Heart left ventricle (tissue), 16 donors: ENCODE results near the gene DHRS3. TPM values are rescaled to one million over a fixed set of nuclear protein-coding genes. Genes with fewer than 3 reads are reported as not detected.

ENCODE experiments used
- ATAC-seq, 4 donors: fragments of 200-7000 bp; cut with Tn5 transposase; one replicate each; pipeline ENCODE4 v1.9.1; 2020 to 2022; ENCODE audit warnings: moderate library complexity in 4 of 4, mild to moderate bottlenecking in 3 of 4, moderate number of reproducible peaks in 1 of 4
- DNase-seq, 5 donors: peaks; one replicate each; pipeline ENCODE4 v3.0.0-alpha.2; 2020
- H3K27ac ChIP-seq, 12 donors: fragments of 200-600 bp; sonication (generic) in 4 of 12; one replicate each; pipeline versions ENCODE4 v1.5.0 to v1.8.0; 2016 to 2022; ENCODE audit warnings: mild to moderate bottlenecking in 2 of 12
- H3K27me3 ChIP-seq, 9 donors: fragments of 200-600 bp; sonication (generic) in 2 of 9; one replicate each; pipeline versions ENCODE4 v1.5.1 to v1.8.0; 2016 to 2022; ENCODE audit warnings: mild to moderate bottlenecking in 3 of 9
- H3K36me3 ChIP-seq, 9 donors: fragments of 200-600 bp; sonication (generic) in 2 of 9; one replicate each; pipeline versions ENCODE4 v1.5.0 to v1.8.0; 2018 to 2022; ENCODE audit warnings: mild to moderate bottlenecking in 2 of 9
- H3K4me1 ChIP-seq, 12 donors: fragments of 200-600 bp; sonication (generic) in 4 of 12; one replicate each; pipeline versions ENCODE4 v1.5.0 to v1.8.0; 2016 to 2022; ENCODE audit warnings: mild to moderate bottlenecking in 3 of 12
- H3K4me3 ChIP-seq, 12 donors: fragments of 200-600 bp; sonication (generic) in 4 of 12; one replicate each; pipeline versions ENCODE4 v1.5.0 to v1.8.0; 2017 to 2022; ENCODE audit warnings: mild to moderate bottlenecking in 9 of 12, moderate library complexity in 4 of 12
- H3K9me3 ChIP-seq, 12 donors: fragments of 200-600 bp; sonication (generic) in 4 of 12; one replicate each; pipeline versions ENCODE4 v1.5.0 to v1.8.0; 2016 to 2022; ENCODE audit warnings: mild to moderate bottlenecking in 1 of 12
- POLR2A ChIP-seq, 2 donors: fragments of 450-650 bp; IDR thresholded peaks; one replicate each; pipeline ENCODE4 v1.6.1; 2017; ENCODE audit warnings: antibody characterized with exemption in 2 of 2, mild to moderate bottlenecking in 2 of 2, moderate library complexity in 2 of 2
- WGBS, 4 donors: extraction: QIAGEN DNeasy Blood & Tissue Kit in 2 of 4; methylation state at CpG; one replicate each; pipeline versions ENCODE4 v1.1.5 to v1.1.7; 2013 to 2018; 5-methylcytosine and 5-hydroxymethylcytosine counted together
- intact Hi-C, 10 donors: fragments of 100-400 bp; cut with DNase I; formaldehyde crosslinking; loops; one replicate each; pipeline versions ENCODE4 v1.11.1 to v1.14.2; 2022
- polyA plus RNA-seq, 2 donors: library from polyadenylated mRNA; stranded (reverse); fragments of 200-250 nt; gene quantifications; one replicate each; pipeline ENCODE4 v1.2.3, GENCODE V29; 2013
- total RNA-seq, 9 donors: library from RNA; depleted of rRNA in 2 of 9; stranded (reverse); fragments of >200 nt in 2 of 9; fragmentation: NEBNext Ultra II Directional in 3 of 9; extraction: Animal tissue kit (Norgen Biotek cat#: 25700) in 3 of 9; gene quantifications; one replicate each; pipeline versions ENCODE4 v1.1.0 to v1.2.4, GENCODE V29; 2016 to 2023
- TF ChIP-seq, protein P1 (sequence below), 12 donors: fragments of 200-600 bp; sonication (generic) in 4 of 12; IDR thresholded peaks; one replicate each; pipeline versions ENCODE4 v1.5.0 to v1.8.0; 2018 to 2022; ENCODE audit warnings: antibody characterized with exemption in 12 of 12, mild to moderate bottlenecking in 5 of 12
- donor health status: ischemic (EF 13 %, LVEDD 7.1; RV severe dilation, severe dysfunction).
- donor health status: healthy with polysubstance abuse.
- donor health status: DM: no; HTN: yes; CAD: no.
- donor health status: DM: no; HTN: no; CAD: no.
- donor health status: ischemic (EF 25% LVEDD 6.9; RV normal size, moderate dysfunction).
- donor health status: ischemic (EF 25% LVEDD 5.7; RV mildly dilated, moderate dysfunction).
- donor health status: healthy.
- donor health status: DM: yes; HTN: yes; CAD: no.
- donor health status: ischemic (EF 35%, LVEDD 5.7; RV mildly dilated, moderate dysfunction).
- donor health status: nonischemic (EF 11% LVEDD 7.7; RV severe dilation, severe dysfunction).
- donor health status: DM: yes; HTN: yes; CAD: no.
- donor health status: PGD.
- donor health status: ischemic (EF 29% LVEDD 5.4; RV normal size, mild dysfunction).
- donor health status: nonischemic (EF 23%, LVEDD 6.1; RV moderate dilation, normal function).

DHRS3 gene
- total and polyA plus RNA-seq, 11 donors = 28.6 to 102 (median 59.9) TPM

DNA sequence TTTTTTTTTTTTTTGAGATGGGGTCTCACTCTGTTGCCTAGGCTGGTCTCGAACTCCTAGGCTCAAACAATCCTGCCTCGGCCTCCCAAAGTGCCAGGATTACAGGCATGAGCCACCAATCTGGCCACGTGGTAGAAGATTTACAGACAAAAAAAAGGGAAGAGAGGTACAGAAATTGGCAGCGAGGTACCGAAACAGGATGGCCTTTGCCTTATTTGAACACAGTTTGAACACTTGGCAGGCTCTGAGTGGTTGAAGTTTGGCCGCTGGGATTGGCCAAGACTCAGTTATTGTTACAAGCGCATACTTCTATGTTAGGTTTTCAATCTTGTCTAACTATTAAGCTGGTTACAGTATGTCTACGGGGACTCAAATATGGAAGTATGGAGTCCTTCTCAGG, 19.7 kb upstream of the DHRS3 start:
- Histone ChIP-seq H3K4me3 (no peak overlapping the region), H3K27ac (no peak overlapping the region), H3K36me3 (no peaks in the 10 kb centered on the region), H3K9me3 (peaks cover 0 to 30% (median 18%) of the 10 kb centered on the region in 12 donors), H3K27me3 (no peaks in the 10 kb centered on the region), H3K4me1 (peaks cover 0 to 30% (median 13%) of the 10 kb centered on the region in 12 donors)
- DNase-seq (no peak), ATAC-seq (no peak)
- WGBS, 4 donors = 85 to 93% (median 89%) methylated on average over 8 of the region's 8 CpGs
- intact Hi-C loops = no loop called here
- no peak for TF ChIP-seq POLR2A (IDR thresholded peaks at IDR 0.05)
- TF ChIP-seq, protein P1, sequence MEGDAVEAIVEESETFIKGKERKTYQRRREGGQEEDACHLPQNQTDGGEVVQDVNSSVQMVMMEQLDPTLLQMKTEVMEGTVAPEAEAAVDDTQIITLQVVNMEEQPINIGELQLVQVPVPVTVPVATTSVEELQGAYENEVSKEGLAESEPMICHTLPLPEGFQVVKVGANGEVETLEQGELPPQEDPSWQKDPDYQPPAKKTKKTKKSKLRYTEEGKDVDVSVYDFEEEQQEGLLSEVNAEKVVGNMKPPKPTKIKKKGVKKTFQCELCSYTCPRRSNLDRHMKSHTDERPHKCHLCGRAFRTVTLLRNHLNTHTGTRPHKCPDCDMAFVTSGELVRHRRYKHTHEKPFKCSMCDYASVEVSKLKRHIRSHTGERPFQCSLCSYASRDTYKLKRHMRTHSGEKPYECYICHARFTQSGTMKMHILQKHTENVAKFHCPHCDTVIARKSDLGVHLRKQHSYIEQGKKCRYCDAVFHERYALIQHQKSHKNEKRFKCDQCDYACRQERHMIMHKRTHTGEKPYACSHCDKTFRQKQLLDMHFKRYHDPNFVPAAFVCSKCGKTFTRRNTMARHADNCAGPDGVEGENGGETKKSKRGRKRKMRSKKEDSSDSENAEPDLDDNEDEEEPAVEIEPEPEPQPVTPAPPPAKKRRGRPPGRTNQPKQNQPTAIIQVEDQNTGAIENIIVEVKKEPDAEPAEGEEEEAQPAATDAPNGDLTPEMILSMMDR (IDR thresholded peaks at IDR 0.05) = no peak

DNA sequence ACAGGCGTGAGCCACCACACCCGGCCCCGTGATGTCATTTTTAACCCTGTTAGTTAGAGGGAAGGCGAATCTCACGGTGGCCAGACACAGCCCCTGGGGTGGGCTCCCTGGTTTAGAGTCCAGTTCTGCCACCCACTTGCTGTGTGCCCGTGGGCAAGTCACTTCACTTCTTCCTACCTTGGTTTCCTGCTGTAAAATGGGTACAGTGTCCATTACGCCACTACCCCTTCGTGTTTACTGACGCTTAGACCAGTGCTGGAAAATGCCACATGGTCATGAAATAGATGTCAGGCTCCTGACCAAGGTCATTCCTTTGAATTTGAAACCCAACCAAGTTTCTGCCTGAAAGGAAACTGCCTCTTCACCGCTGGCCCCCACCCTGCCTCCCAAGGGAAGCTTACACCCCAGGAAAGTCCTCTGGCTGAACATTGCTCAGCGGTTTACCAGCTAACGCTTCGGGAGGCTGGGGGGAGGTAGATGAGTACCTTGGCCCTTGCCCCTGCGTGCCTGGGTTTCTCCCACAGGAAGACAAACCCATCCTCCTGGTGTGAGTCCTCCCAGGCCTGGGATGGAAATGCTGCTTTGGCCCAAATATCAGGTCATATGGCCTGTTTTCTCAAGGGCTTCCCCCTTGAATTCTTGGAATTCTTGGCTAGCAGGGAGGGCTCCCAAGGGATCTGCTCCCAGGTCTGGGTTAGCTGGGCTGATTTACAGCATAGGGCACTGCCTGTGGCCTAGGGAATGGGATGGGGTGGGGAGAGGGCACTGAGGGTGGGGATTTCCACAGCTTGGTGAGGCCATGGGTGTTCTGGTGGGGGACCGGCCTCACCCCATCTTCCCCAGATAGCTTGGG, 18.3 kb upstream of the DHRS3 start:
- H3K27me3 ChIP-seq = no peaks in the 10 kb centered on the region
- TF ChIP-seq POLR2A (IDR thresholded peaks at IDR 0.05) = no peak
- TF ChIP-seq, protein P1 (IDR thresholded peaks at IDR 0.05) = no peak
- intact Hi-C loops = no loop called here
- WGBS, 4 donors = 49 to 70% (median 55%) methylated on average over 14 to 15 of the region's 15 CpGs
- DNase-seq (peak; percentile 69 to 80 (median 76)), ATAC-seq (peak; percentile 75 to 90 (median 86))
- peak overlapping the region in 11 of 12 donors; percentile 51 to 86 (median 70) for H3K27ac ChIP-seq
- H3K9me3 ChIP-seq = peaks cover 0 to 25% (median 18%) of the 10 kb centered on the region in 12 donors
- no peak overlapping the region for H3K4me3 ChIP-seq
- H3K36me3 ChIP-seq = no peaks in the 10 kb centered on the region
- H3K4me1 ChIP-seq = peaks cover 0 to 30% (median 16%) of the 10 kb centered on the region in 12 donors

DNA sequence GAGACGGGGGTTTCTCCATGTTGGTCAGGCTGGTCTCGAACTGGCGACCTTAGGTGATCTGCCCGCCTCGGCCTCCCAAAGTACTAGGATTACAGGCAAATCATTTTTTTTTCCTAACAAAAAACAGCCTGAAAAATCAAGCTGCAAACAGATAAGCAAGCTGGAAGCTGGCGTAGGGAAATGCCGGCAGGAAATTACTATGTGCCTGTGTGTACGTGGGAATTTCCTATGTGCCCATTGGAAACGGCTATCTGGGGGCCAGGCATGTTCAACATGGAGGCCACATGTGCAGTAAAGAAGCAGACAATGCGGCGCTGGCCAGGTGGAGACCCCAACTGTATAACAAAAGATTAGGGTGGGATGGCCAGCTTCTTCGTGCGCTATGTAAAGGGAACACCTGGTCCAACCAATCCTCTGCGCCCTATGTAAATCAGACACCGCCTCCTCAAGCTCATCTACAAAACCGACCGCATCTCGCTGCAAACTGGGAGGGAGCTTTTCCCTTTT, 16.7 kb upstream of the DHRS3 start:
- Histone ChIP-seq H3K4me1 (peaks cover 0 to 30% (median 16%) of the 10 kb centered on the region in 12 donors), H3K4me3 (peak overlapping the region in 3 of 12 donors; percentile 3 to 11 (median 5)), H3K27me3 (no peaks in the 10 kb centered on the region), H3K36me3 (no peaks in the 10 kb centered on the region), H3K27ac (peak overlapping the region in 11 of 12 donors; percentile 38 to 86 (median 73)), H3K9me3 (peaks cover 0 to 9% (median 6%) of the 10 kb centered on the region in 12 donors)
- ATAC-seq = peak in 1 of 4 donors; percentile 17
- no peak for DNase-seq
- intact Hi-C loops = no loop called here
- 61 to 75% (median 69%) methylated on average over 18 of the region's 18 CpGs for WGBS, 4 donors
- TF ChIP-seq, protein P1 (IDR thresholded peaks at IDR 0.05) = no peak
- TF ChIP-seq POLR2A (IDR thresholded peaks at IDR 0.05) = no peak

DNA sequence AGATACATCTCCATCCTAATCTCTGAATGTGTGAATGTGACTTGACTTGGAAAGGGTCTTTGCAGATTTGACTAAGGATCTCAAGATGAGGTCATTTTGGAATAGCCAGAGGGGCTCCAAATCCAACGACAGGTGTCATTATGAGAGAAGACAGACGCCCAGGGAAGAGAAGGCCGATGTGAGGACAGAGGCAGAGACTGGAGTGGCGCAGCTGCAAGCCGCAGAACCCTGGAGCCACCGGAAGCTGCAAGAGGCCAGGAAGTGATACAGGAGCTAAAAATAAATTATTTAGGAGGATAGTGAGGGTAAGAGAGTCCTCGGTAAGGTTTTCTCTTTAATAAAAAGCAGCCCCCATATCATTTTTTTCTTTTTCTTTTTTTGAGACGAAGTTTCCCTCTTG, 16.1 kb upstream of the DHRS3 start:
- WGBS, 4 donors = 20 to 32% (median 28%) methylated on average over 8 of the region's 8 CpGs
- DNase-seq = no peak
- Histone ChIP-seq H3K27ac (peak overlapping the region in 10 of 12 donors; percentile 50 to 86 (median 73)), H3K36me3 (no peaks in the 10 kb centered on the region), H3K9me3 (peaks cover 0 to 3% (median 0%) of the 10 kb centered on the region in 12 donors), H3K27me3 (no peaks in the 10 kb centered on the region), H3K4me1 (peaks cover 0 to 30% (median 16%) of the 10 kb centered on the region in 12 donors), H3K4me3 (peak overlapping the region in 3 of 12 donors; percentile 3 to 11 (median 5))
- no peak for TF ChIP-seq POLR2A (IDR thresholded peaks at IDR 0.05)
- TF ChIP-seq, protein P1 (IDR thresholded peaks at IDR 0.05) = no peak
- intact Hi-C loops = no loop called here
- ATAC-seq = no peak
